Keratinocyte (primary cell): ENCODE measurements around the gene ABR.

ENCODE experiments used
- EZH2 ChIP-seq: IDR thresholded peaks from one replicate; pipeline ENCODE4 v1.6.1; 2012; ENCODE audit warnings: inconsistent platforms, mild to moderate bottlenecking, low read length, moderate library complexity
- TF ChIP-seq, protein P1 (sequence below), 3 experiments: IDR thresholded peaks in 1 of 3; conservative IDR thresholded peaks in 1 of 3; optimal IDR thresholded peaks in 1 of 3; 2 replicates in 2 of 3; 3 replicates in 1 of 3; pipeline versions ENCODE3 to v1.5.1; 2011; ENCODE audit warnings: low read length in 3 of 3, mild to moderate bottlenecking in 3 of 3, moderate library complexity in 2 of 3, control low read depth in 1 of 3, inconsistent platforms in 1 of 3; ENCODE audit not compliant: insufficient read depth in 2 of 3; ENCODE audit errors: extremely low read depth in 1 of 3

DNA sequence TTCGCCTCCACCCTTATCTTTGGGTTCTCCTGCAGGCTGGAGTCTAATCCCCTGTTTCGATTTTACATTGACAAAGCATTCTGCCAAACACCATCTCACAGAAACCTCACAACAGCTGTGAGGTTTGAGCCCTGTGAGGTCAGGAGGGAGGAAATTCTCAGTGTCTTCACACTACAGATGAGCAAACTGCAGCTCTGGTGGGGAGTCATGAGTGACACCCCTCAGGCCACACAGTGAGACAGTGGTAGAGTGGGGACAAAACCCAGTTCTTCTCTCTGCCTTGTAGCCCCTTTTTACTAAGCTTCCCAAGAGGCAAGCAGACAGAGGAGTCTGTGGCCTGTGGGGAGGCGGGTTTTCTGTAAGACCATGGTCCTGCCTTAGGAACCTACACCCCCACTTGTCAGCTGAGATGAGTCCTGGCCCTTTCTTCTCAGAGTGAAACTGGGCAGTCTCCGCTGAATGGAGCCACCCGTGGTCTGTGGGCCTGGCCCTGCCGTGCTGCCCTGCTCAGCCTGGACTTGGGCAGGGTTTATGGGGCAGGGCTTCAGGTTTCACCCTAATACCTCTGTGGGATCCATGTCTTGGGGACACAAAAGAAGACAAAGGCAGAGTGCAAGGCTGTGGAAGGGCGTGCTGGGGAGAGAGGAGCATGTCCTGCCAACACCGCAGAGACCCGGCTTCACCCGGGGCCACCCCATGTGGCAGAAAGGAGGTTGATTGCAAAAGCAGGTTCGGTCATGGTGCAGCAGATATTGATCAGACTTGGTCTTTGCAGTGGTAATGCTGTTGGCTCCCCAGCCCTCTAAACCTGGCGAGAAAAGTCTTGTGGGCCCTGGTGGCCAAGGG, 59.0 kb downstream of the ABR start:
- TF ChIP-seq, protein P1, sequence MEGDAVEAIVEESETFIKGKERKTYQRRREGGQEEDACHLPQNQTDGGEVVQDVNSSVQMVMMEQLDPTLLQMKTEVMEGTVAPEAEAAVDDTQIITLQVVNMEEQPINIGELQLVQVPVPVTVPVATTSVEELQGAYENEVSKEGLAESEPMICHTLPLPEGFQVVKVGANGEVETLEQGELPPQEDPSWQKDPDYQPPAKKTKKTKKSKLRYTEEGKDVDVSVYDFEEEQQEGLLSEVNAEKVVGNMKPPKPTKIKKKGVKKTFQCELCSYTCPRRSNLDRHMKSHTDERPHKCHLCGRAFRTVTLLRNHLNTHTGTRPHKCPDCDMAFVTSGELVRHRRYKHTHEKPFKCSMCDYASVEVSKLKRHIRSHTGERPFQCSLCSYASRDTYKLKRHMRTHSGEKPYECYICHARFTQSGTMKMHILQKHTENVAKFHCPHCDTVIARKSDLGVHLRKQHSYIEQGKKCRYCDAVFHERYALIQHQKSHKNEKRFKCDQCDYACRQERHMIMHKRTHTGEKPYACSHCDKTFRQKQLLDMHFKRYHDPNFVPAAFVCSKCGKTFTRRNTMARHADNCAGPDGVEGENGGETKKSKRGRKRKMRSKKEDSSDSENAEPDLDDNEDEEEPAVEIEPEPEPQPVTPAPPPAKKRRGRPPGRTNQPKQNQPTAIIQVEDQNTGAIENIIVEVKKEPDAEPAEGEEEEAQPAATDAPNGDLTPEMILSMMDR (optimal IDR thresholded peaks at IDR 0.05 in 1 of 3, IDR thresholded peaks at IDR 0.05 in 1 of 3, conservative IDR thresholded peaks at IDR 0.05 in 1 of 3; ENCODE audit: extremely low read depth in 1 of 3, insufficient read depth in 2 of 3, low read length in 3 of 3): no peak
- TF ChIP-seq EZH2: no peak
